ENCODE results near the gene VASH2.

VASH2 gene

GRCh38 chr1:212943393-212943710 lies 7.0 kb upstream of the VASH2 start:
- in situ Hi-C loops (cut with MboI; ENCODE audit: low sequenced_read_pairs, unreplicated experiment) = no loop called here
- TF ChIP-seq CTCF (IDR thresholded peaks at IDR 0.05; ENCODE audit: borderline replicate concordance, control extremely low read depth, extremely low read depth, insufficient read depth, missing control alignments) = no peak
- DNase-seq (ENCODE audit: low spot score) = no peak

GRCh38 chr1:212944229-212944901 lies 6.0 kb upstream of the VASH2 start:
- TF ChIP-seq CTCF (IDR thresholded peaks at IDR 0.05; ENCODE audit: borderline replicate concordance, control extremely low read depth, extremely low read depth, insufficient read depth, missing control alignments) = no peak
- in situ Hi-C loops (cut with MboI; ENCODE audit: low sequenced_read_pairs, unreplicated experiment) = no loop called here
- DNase-seq (ENCODE audit: low spot score) = no peak

GRCh38 chr1:212945056-212945455 lies 5.3 kb upstream of the VASH2 start:
- DNase-seq (ENCODE audit: low spot score) = no peak
- in situ Hi-C loops (cut with MboI; ENCODE audit: low sequenced_read_pairs, unreplicated experiment) = no loop called here
- TF ChIP-seq CTCF (IDR thresholded peaks at IDR 0.05; ENCODE audit: borderline replicate concordance, control extremely low read depth, extremely low read depth, insufficient read depth, missing control alignments) = no peak

GRCh38 chr1:212945463-212946160 lies 4.7 kb upstream of the VASH2 start:
- TF ChIP-seq CTCF (IDR thresholded peaks at IDR 0.05; ENCODE audit: borderline replicate concordance, control extremely low read depth, extremely low read depth, insufficient read depth, missing control alignments) = no peak
- in situ Hi-C loops (cut with MboI; ENCODE audit: low sequenced_read_pairs, unreplicated experiment) = no loop called here
- DNase-seq (ENCODE audit: low spot score) = no peak

- no peak for TF ChIP-seq CTCF (IDR thresholded peaks at IDR 0.05; ENCODE audit: borderline replicate concordance, control extremely low read depth, extremely low read depth, insufficient read depth, missing control alignments)
- DNase-seq (ENCODE audit: low spot score) = no peak
- in situ Hi-C loops (cut with MboI; ENCODE audit: low sequenced_read_pairs, unreplicated experiment) = no loop called here
Measured at GRCh38 chr1:212946872-212947271, 3.5 kb upstream of the VASH2 start.

- TF ChIP-seq CTCF (IDR thresholded peaks at IDR 0.05; ENCODE audit: borderline replicate concordance, control extremely low read depth, extremely low read depth, insufficient read depth, missing control alignments) = no peak
- in situ Hi-C loops (cut with MboI; ENCODE audit: low sequenced_read_pairs, unreplicated experiment) = no loop called here
- DNase-seq (ENCODE audit: low spot score) = no peak
Measured at GRCh38 chr1:212949771-212950170, 570 bp upstream of the VASH2 start.
